Measurements from ENCODE around the gene ZCCHC10.
"Not testable (repeated sequence)": the region's sequence is repeated elsewhere in the genome, so short reads cannot be mapped to it uniquely, and the experiment has no call there.

Gene ZCCHC10

DNA sequence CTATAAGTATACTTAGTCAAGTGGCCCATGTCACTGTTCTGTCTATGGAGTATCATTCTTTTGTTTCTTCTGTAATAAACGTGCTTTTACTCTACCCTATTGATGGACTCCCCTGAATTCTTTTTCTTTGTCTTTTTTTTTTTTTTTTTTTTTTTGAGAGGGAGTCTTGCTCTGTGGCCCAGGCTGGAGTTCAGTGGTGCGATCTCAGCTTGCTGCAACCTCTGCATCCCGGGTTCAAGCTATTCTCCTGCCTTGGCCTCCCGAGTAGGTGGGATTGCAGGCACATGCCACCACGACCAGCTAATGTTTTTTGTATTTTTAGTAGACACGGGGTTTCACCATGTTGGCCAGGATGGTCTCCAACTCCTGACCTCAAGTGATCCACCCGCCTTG lies 53.9 kb downstream of the ZCCHC10 start:
- not testable (repeated sequence) for DNase-seq

DNA sequence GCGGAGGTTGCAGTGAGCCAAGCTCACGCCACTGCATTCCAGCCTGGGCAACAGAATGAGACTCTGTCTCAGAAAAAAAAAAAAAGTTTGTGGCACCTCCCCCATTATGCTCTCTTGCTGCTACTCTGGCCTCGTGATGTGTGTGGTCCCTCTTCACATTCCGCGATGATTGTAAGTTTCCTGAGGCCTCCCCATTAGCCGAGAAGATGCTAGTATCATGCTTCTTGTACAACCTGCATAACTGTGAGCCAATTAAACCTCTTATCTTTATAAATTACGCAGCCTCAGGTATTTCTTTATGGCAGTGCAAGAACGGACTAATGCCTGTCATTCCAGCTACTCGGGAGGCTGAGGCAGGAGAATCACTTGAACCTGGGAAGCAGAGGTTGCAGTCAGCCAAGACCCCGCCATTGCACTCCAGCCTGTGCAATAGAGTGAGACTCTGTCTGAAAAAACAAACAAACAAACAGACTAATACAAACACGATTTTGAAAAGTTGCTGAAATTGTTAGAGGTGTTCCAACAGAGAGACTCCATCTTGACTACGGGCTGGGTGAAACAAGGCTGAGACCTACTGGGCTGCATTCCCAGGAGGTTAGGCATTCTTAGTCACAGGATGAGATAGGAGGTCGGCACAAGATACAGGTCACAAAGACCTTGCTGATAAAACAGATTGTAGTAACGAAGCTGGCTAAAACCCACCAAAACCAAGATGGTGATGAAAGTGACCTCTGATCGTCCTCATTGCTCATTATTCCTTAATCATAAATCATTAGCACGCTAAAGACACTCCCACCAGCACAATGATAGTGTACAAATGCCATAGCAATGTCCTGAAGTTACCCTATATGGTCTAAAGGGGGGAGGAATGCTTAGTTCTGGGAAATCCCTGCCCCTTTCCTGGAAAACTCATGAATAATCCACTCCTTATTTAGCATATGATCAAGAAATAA lies 54.6 kb downstream of the ZCCHC10 start:
- no peak for DNase-seq

GRCh38 chr5:132965120-132965519 lies 61.2 kb downstream of the ZCCHC10 start:
- DNase-seq, result no peak

- peak; percentile 95 for DNase-seq
Observed at GRCh38 chr5:132963171-132964104, 62.9 kb downstream of the ZCCHC10 start, which contains the start of gene AFF4. AFF4 (minus strand) TSS chr5:132963634; CDS start chr5:132937189, 26,445 bp downstream.

- DNase-seq, result peak; percentile 33
Observed at GRCh38 chr5:132962429-132963021, 63.8 kb downstream of the ZCCHC10 start.

GRCh38 chr5:132961887-132962286 lies 64.5 kb downstream of the ZCCHC10 start:
- no peak for DNase-seq

DNA sequence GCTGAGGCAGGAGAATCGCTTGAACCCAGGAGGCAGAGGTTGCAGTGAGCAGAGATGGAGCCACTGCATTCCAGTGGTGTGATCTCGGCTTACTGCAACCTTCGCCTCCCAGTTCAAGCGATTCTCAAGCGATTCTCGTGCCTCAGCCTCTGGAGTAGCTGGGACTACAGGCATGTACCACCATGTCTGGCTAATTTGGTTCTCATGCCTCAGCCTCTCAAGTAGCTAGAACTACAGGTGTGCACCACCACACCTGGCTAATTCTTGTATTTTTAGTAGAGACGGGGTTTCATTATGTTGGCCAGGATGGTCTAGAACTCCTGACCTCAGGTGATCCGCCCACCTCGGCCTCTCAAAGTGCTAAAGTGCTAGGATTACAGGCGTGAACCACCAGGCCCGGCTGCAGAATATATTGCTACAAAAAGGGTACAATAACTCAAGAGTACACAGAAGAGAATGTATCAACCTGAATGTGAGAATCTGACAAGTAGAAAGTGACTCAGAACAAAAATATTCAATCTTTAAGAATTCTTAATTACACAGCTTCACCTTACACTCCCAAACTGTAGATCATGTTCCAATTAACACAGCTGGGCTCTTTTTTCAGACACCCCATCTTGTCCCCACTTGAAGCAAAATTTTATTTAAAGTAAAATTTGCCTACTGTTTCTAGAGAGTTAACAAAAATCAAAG lies 65.1 kb downstream of the ZCCHC10 start:
- DNase-seq, result not testable (repeated sequence)

DNA sequence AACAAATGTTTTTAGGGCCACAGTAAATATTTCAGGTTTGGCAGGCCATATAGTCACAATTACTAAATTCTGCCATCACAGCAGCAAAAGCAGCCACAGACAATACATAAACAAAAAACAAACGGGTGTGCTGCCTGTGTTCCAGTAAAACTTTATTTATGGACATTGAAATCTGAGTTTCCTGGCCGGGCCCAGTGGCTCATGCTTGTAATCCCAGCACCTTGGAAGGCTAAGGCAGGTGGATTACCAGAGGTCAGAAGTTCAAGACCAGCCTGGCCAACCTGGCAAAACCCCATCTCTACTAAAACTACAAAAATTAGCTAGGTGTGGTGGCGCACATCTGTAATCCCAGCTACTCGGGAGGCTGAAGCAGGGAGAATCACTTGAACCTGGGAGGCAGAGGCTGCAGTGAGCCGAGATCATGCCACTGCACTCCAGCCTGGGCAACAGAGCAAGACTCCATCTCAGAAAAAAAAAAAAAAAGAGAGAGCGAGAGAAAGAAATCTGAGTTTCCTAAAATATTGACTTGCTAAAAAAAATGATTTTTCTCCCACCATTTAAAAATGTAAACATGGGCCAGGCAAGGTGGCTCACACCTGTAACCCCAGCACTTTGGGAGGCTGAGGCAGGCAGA lies 70.1 kb downstream of the ZCCHC10 start:
- DNase-seq, result not testable (repeated sequence)

DNA sequence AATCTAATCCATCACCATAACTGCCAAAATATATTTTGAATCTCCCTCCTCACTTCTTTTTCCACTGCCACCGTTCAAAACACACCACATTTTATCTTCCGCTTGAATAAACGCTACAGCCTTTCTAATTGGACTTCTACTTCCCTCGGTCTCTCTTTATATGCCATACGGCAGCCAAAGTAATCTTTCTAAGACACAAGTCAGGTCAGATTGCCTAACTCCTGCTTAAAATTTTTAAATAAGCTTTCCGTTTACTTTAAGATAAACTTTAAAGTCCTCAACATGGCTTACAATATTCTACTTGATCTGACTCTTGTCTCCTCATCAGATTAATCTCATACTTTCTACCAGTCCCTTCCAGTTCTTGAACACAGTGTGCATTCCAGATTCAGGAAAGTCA lies 72.6 kb downstream of the ZCCHC10 start:
- DNase-seq, result no peak

DNA sequence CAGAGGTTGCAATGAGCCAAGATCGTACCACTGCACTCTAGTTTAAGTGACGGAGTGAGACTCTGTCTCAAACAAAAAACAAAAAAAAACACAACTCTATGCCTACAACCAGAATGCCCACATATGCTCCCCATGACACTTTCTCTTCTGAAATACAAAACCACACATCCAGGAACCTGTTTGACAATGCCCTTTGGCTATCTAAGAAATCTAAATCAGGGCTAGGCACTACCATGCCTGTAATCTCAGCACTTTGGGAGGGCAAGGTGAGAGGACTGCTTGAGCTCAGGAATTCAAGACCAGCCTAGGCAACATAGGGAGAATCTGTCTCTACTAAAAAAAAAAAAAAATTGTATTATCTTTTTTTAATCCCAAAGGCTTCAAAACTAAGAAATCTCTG lies 73.5 kb downstream of the ZCCHC10 start:
- no peak for DNase-seq

- DNase-seq, result no peak
Observed at GRCh38 chr5:132951897-132952296, 74.5 kb downstream of the ZCCHC10 start.

DNA sequence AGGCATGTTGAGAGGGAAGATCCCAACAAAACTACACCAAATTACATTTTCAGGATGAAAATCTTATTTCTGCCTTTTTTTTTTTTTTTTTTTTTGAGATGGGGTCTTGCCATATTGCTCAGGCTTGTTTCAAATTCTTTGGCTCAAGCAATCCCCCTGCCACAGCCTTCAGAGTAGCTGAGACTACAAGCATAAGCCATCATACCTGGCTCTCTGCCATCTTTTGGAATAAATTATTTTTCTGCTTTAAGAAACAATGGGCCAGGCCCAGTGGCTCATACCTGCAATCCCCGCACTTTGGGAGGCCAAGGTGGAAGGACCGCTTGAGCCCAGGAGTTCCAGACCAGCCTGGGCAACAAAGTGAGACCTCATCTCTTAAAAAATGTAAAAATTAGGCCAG lies 77.2 kb downstream of the ZCCHC10 start:
- no peak for DNase-seq

- DNase-seq, result no peak
Observed at GRCh38 chr5:132947671-132948070, 78.7 kb downstream of the ZCCHC10 start.

All from NCI-H774 (cell line).